ENCODE data around the gene WSB1.

WSB1 gene

GRCh38 chr17:27357236-27357635 lies 63.3 kb downstream of the WSB1 start:
- Histone ChIP-seq H3K27ac (0 out of 2 replicates have a peak overlapping the region, but pooled peaks have one; percentile 5), H3K36me3 (ENCODE audit: insufficient read depth, low read length) (no peaks in the 10 kb centered on the region), H3K4me3 (no peak overlapping the region), H3K9me3 (ENCODE audit: low read depth, low read length) (0 out of 2 replicates have a peak, but pooled peaks cover 3% of the 10 kb centered on the region), H3K9ac (ENCODE audit: insufficient read length) (no peak overlapping the region)
- DNase-seq (ENCODE audit: low read depth, low spot score) = no peak
- TF ChIP-seq EZH2 (IDR thresholded peaks at IDR 0.05) = no peak
- TF ChIP-seq FOXP2 (optimal IDR thresholded peaks at IDR 0.05; ENCODE audit: control extremely low read depth, extremely low read length, insufficient read depth) = no peak
- no peak for TF ChIP-seq POLR2AphosphoS5 (IDR thresholded peaks at IDR 0.05; ENCODE audit: borderline replicate concordance, low read depth, low read length)

GRCh38 chr17:27360507-27360906 lies 66.6 kb downstream of the WSB1 start:
- no peaks in the 10 kb centered on the region for H3K36me3 ChIP-seq (ENCODE audit: insufficient read depth, low read length)
- TF ChIP-seq FOXP2 (optimal IDR thresholded peaks at IDR 0.05; ENCODE audit: control extremely low read depth, extremely low read length, insufficient read depth) (no peak), EZH2 (IDR thresholded peaks at IDR 0.05) (no peak), POLR2AphosphoS5 (IDR thresholded peaks at IDR 0.05; ENCODE audit: borderline replicate concordance, low read depth, low read length) (no peak; the same call in 1 of the 2 replicates)
- H3K27ac ChIP-seq = peak overlapping the region; percentile 72
- no peak overlapping the region for H3K9ac ChIP-seq (ENCODE audit: insufficient read length)
- H3K4me3 ChIP-seq = no peak overlapping the region
- no peaks in the 10 kb centered on the region for H3K9me3 ChIP-seq (ENCODE audit: low read depth, low read length)
- no peak for DNase-seq (ENCODE audit: low read depth, low spot score)

- Histone ChIP-seq H3K4me3 (no peak overlapping the region), H3K36me3 (ENCODE audit: insufficient read depth, low read length) (no peaks in the 10 kb centered on the region), H3K9me3 (ENCODE audit: low read depth, low read length) (no peaks in the 10 kb centered on the region), H3K9ac (ENCODE audit: insufficient read length) (no peak overlapping the region), H3K27ac (no peak overlapping the region)
- DNase-seq (ENCODE audit: low read depth, low spot score) = no peak
- TF ChIP-seq POLR2AphosphoS5 (IDR thresholded peaks at IDR 0.05; ENCODE audit: borderline replicate concordance, low read depth, low read length) (no peak), EZH2 (IDR thresholded peaks at IDR 0.05) (no peak), FOXP2 (optimal IDR thresholded peaks at IDR 0.05; ENCODE audit: control extremely low read depth, extremely low read length, insufficient read depth) (no peak)
Observed at GRCh38 chr17:27361695-27362094, 67.8 kb downstream of the WSB1 start.

DNA sequence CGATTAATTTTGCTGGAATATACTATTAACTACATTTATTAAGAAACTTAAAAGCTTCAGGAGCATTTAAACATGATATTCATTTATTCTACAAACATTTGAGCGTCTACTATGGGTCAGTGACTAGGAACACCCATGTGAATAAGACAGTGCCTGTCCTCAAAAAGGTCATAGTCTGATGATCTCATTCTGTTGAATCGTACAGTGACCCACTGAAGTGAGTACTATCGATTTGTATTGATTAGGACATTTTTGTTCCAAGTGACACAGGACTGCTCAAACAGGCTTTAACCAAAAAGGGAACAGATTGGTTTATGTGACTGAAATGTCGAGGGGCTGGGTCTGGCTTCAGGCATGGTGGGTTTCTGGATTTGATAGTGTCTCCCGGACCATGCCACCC lies 68.6 kb downstream of the WSB1 start:
- no peak overlapping the region for H3K9ac ChIP-seq (ENCODE audit: insufficient read length)
- no peaks in the 10 kb centered on the region for H3K36me3 ChIP-seq (ENCODE audit: insufficient read depth, low read length)
- no peak for DNase-seq (ENCODE audit: low read depth, low spot score)
- H3K9me3 ChIP-seq (ENCODE audit: low read depth, low read length) = no peaks in the 10 kb centered on the region
- TF ChIP-seq POLR2AphosphoS5 (IDR thresholded peaks at IDR 0.05; ENCODE audit: borderline replicate concordance, low read depth, low read length) (no peak), FOXP2 (optimal IDR thresholded peaks at IDR 0.05; ENCODE audit: control extremely low read depth, extremely low read length, insufficient read depth) (no peak), EZH2 (IDR thresholded peaks at IDR 0.05) (no peak)
- H3K4me3 ChIP-seq = no peak overlapping the region
- no peak overlapping the region for H3K27ac ChIP-seq

DNA sequence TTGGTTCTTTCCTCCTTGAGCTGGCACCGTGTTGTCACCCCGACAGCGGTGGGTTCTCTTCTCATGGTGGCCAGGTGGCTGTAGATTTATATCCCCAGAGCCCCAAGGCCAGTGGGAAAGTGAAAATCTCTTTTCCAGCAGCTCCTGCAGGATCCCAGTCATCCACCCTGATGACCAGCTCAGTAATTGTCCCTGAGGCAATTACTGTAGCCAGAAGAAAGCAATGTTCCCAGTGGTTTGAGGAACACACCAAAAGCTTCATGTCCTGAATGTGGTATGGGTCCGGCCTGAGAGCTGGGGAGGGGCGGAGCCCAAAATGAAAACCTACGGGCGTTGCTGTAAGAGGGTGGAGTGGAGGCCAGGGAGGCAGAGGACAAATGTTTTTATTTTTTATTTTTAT lies 69.0 kb downstream of the WSB1 start:
- H3K9me3 ChIP-seq (ENCODE audit: low read depth, low read length) = no peaks in the 10 kb centered on the region
- H3K4me3 ChIP-seq = no peak overlapping the region
- TF ChIP-seq EZH2 (IDR thresholded peaks at IDR 0.05) (no peak), POLR2AphosphoS5 (IDR thresholded peaks at IDR 0.05; ENCODE audit: borderline replicate concordance, low read depth, low read length) (no peak), FOXP2 (optimal IDR thresholded peaks at IDR 0.05; ENCODE audit: control extremely low read depth, extremely low read length, insufficient read depth) (no peak)
- no peaks in the 10 kb centered on the region for H3K36me3 ChIP-seq (ENCODE audit: insufficient read depth, low read length)
- H3K9ac ChIP-seq (ENCODE audit: insufficient read length) = no peak overlapping the region
- H3K27ac ChIP-seq = no peak overlapping the region
- DNase-seq (ENCODE audit: low read depth, low spot score) = no peak

- H3K27ac ChIP-seq = no peak overlapping the region
- TF ChIP-seq EZH2 (IDR thresholded peaks at IDR 0.05) (no peak), FOXP2 (optimal IDR thresholded peaks at IDR 0.05; ENCODE audit: control extremely low read depth, extremely low read length, insufficient read depth) (no peak), POLR2AphosphoS5 (IDR thresholded peaks at IDR 0.05; ENCODE audit: borderline replicate concordance, low read depth, low read length) (no peak)
- H3K4me3 ChIP-seq = no peak overlapping the region
- no peak overlapping the region for H3K9ac ChIP-seq (ENCODE audit: insufficient read length)
- DNase-seq (ENCODE audit: low read depth, low spot score) = no peak
- H3K36me3 ChIP-seq (ENCODE audit: insufficient read depth, low read length) = no peaks in the 10 kb centered on the region
- H3K9me3 ChIP-seq (ENCODE audit: low read depth, low read length) = no peaks in the 10 kb centered on the region
Observed at GRCh38 chr17:27363326-27363725, 69.4 kb downstream of the WSB1 start.

Data from SK-N-MC (cell line).